ENCODE results near the gene TSEN54. TPM values are rescaled to one million over a fixed set of nuclear protein-coding genes. Genes with fewer than 3 reads are reported as not detected.

Gene TSEN54
- total RNA-seq, 8 experiments from 2014 or later: 11.1 to 25.1 (median 14.9) TPM

GRCh38 chr17:75502072-75502720 lies 14.1 kb upstream of the TSEN54 start:
- H3K4me1 ChIP-seq (replicated peaks in 1 of 2): peaks cover 0 to 3% of the 10 kb centered on the region in 2 donors
- peak in 2 of 8 experiments; percentile 3 to 13 for ATAC-seq (replicated peaks in 6 of 8)
- H3K27ac ChIP-seq: no peak overlapping the region
- in situ Hi-C loops (cut with MboI; ENCODE audit: low pct_unique_long_range_greater_than_20kb in 2 of 9, low sequenced_read_pairs in 9 of 9, unreplicated experiment in 9 of 9): no loop called here
- no peak overlapping the region for H3K4me3 ChIP-seq
- no CpG with 5 or more reads among the region's 40 CpGs for WGBS, 10 experiments

GRCh38 chr17:75502721-75503329 lies 13.5 kb upstream of the TSEN54 start:
- WGBS, 10 experiments: 100% methylated on average over 1 of the region's 25 CpGs; no CpG with 5 or more reads in 9 of the 10 experiments
- ATAC-seq (replicated peaks in 6 of 8): peak in 2 of 8 experiments; percentile 1 to 7

GRCh38 chr17:75503337-75503950 lies 12.9 kb upstream of the TSEN54 start:
- H3K27ac ChIP-seq: no peak overlapping the region
- in situ Hi-C loops (cut with MboI; ENCODE audit: low pct_unique_long_range_greater_than_20kb in 2 of 9, low sequenced_read_pairs in 9 of 9, unreplicated experiment in 9 of 9): no loop called here
- H3K4me1 ChIP-seq (replicated peaks in 1 of 2): peaks cover 12 to 16% of the 10 kb centered on the region in 2 donors
- no peak for ATAC-seq (replicated peaks in 6 of 8)
- 78 to 100% (median 80%) methylated on average over 1 to 4 of the region's 23 CpGs; no CpG with 5 or more reads in 5 of the 10 experiments for WGBS, 10 experiments
- no peak overlapping the region for H3K4me3 ChIP-seq

More at GRCh38 chr17:75502721-75503329, 13.5 kb upstream of the TSEN54 start:
- H3K4me3 ChIP-seq: no peak overlapping the region
- H3K4me1 ChIP-seq (replicated peaks in 1 of 2): peaks cover 6 to 9% of the 10 kb centered on the region in 2 donors
- in situ Hi-C loops (cut with MboI; ENCODE audit: low pct_unique_long_range_greater_than_20kb in 2 of 9, low sequenced_read_pairs in 9 of 9, unreplicated experiment in 9 of 9): no loop called here
- H3K27ac ChIP-seq: no peak overlapping the region

GRCh38 chr17:75503976-75504346 lies 12.4 kb upstream of the TSEN54 start:
- ATAC-seq (replicated peaks in 6 of 8): no peak
- WGBS, 10 experiments: 100% methylated on average over 2 of the region's 13 CpGs; no CpG with 5 or more reads in 9 of the 10 experiments
- H3K4me3 ChIP-seq: no peak overlapping the region
- peaks cover 18 to 21% of the 10 kb centered on the region in 2 donors for H3K4me1 ChIP-seq (replicated peaks in 1 of 2)
- no peak overlapping the region for H3K27ac ChIP-seq
- in situ Hi-C loops (cut with MboI; ENCODE audit: low pct_unique_long_range_greater_than_20kb in 2 of 9, low sequenced_read_pairs in 9 of 9, unreplicated experiment in 9 of 9): no loop called here

- in situ Hi-C loops (cut with MboI; ENCODE audit: low pct_unique_long_range_greater_than_20kb in 2 of 9, low sequenced_read_pairs in 9 of 9, unreplicated experiment in 9 of 9): no loop called here
- no peak overlapping the region for H3K4me3 ChIP-seq
- H3K27ac ChIP-seq: no peak overlapping the region
- ATAC-seq (replicated peaks in 6 of 8): peak in 3 of 8 experiments; percentile 17 to 51 (median 19)
- peaks cover 18 to 26% of the 10 kb centered on the region in 2 donors for H3K4me1 ChIP-seq (replicated peaks in 1 of 2)
- 32 to 93% (median 63%) methylated on average over 3 to 4 of the region's 32 CpGs; no CpG with 5 or more reads in 6 of the 10 experiments for WGBS, 10 experiments
Measured at GRCh38 chr17:75504347-75505151, 11.8 kb upstream of the TSEN54 start.

- peaks cover 18 to 26% of the 10 kb centered on the region in 2 donors for H3K4me1 ChIP-seq (replicated peaks in 1 of 2)
- in situ Hi-C loops (cut with MboI; ENCODE audit: low pct_unique_long_range_greater_than_20kb in 2 of 9, low sequenced_read_pairs in 9 of 9, unreplicated experiment in 9 of 9): no loop called here
- H3K4me3 ChIP-seq: no peak overlapping the region
- no peak for ATAC-seq (replicated peaks in 6 of 8)
- no peak overlapping the region for H3K27ac ChIP-seq
- WGBS, 10 experiments: 80 to 100% (median 89%) methylated on average over 1 to 3 of the region's 4 CpGs; no CpG with 5 or more reads in 7 of the 10 experiments
Measured at GRCh38 chr17:75505152-75505409, 11.2 kb upstream of the TSEN54 start.

- 80% methylated on average over 1 of the region's 15 CpGs; no CpG with 5 or more reads in 8 of the 10 experiments for WGBS, 10 experiments
- Histone ChIP-seq H3K27ac (no peak overlapping the region), H3K4me1 (replicated peaks in 1 of 2) (peaks cover 18 to 26% of the 10 kb centered on the region in 2 donors), H3K4me3 (no peak overlapping the region)
- in situ Hi-C loops (cut with MboI; ENCODE audit: low pct_unique_long_range_greater_than_20kb in 2 of 9, low sequenced_read_pairs in 9 of 9, unreplicated experiment in 9 of 9): no loop called here
- ATAC-seq (replicated peaks in 6 of 8): no peak
Measured at GRCh38 chr17:75505640-75506039, 10.7 kb upstream of the TSEN54 start.

GRCh38 chr17:75506134-75506533 lies 10.2 kb upstream of the TSEN54 start:
- H3K4me1 ChIP-seq (replicated peaks in 1 of 2): peaks cover 18 to 26% of the 10 kb centered on the region in 2 donors
- in situ Hi-C loops (cut with MboI; ENCODE audit: low pct_unique_long_range_greater_than_20kb in 2 of 9, low sequenced_read_pairs in 9 of 9, unreplicated experiment in 9 of 9): no loop called here
- 93 to 100% (median 100%) methylated on average over 1 to 7 of the region's 21 CpGs; no CpG with 5 or more reads in 6 of the 10 experiments for WGBS, 10 experiments
- H3K27ac ChIP-seq: no peak overlapping the region
- no peak for ATAC-seq (replicated peaks in 6 of 8)
- H3K4me3 ChIP-seq: no peak overlapping the region

GRCh38 chr17:75506888-75507287 lies 9.4 kb upstream of the TSEN54 start:
- Histone ChIP-seq H3K4me3 (no peak overlapping the region), H3K4me1 (replicated peaks in 1 of 2) (peaks cover 18 to 32% of the 10 kb centered on the region in 2 donors), H3K27ac (no peak overlapping the region)
- in situ Hi-C loops (cut with MboI; ENCODE audit: low pct_unique_long_range_greater_than_20kb in 2 of 9, low sequenced_read_pairs in 9 of 9, unreplicated experiment in 9 of 9): no loop called here
- ATAC-seq (replicated peaks in 6 of 8): no peak
- WGBS, 10 experiments: 93 to 100% (median 97%) methylated on average over 2 to 14 of the region's 20 CpGs; no CpG with 5 or more reads in 6 of the 10 experiments

- Histone ChIP-seq H3K27ac (peak overlapping the region in 1 of 2 donors; percentile 70), H3K4me1 (replicated peaks in 1 of 2) (peaks cover 18 to 41% of the 10 kb centered on the region in 2 donors), H3K4me3 (no peak overlapping the region)
- in situ Hi-C loops (cut with MboI; ENCODE audit: low pct_unique_long_range_greater_than_20kb in 2 of 9, low sequenced_read_pairs in 9 of 9, unreplicated experiment in 9 of 9): no loop called here
- ATAC-seq (replicated peaks in 6 of 8): peak in 5 of 8 experiments; percentile 50 to 73 (median 69)
- WGBS, 10 experiments: 60 to 100% (median 83%) methylated on average over 1 to 3 of the region's 27 CpGs; no CpG with 5 or more reads in 7 of the 10 experiments
Measured at GRCh38 chr17:75507733-75508719, 8.3 kb upstream of the TSEN54 start.

- H3K27ac ChIP-seq: no peak overlapping the region
- H3K4me3 ChIP-seq: no peak overlapping the region
- peaks cover 21 to 45% of the 10 kb centered on the region in 2 donors for H3K4me1 ChIP-seq (replicated peaks in 1 of 2)
- ATAC-seq (replicated peaks in 6 of 8): peak in 3 of 8 experiments; percentile 1 to 3 (median 2)
- in situ Hi-C loops (cut with MboI; ENCODE audit: low pct_unique_long_range_greater_than_20kb in 2 of 9, low sequenced_read_pairs in 9 of 9, unreplicated experiment in 9 of 9): no loop called here
- 42 to 100% (median 90%) methylated on average over 1 to 3 of the region's 5 CpGs; no CpG with 5 or more reads in 5 of the 10 experiments for WGBS, 10 experiments
Measured at GRCh38 chr17:75508931-75509361, 7.4 kb upstream of the TSEN54 start.

Measured in motor neuron (in vitro differentiated cells).